Activated CD4-positive, alpha-beta T cell treated with anti-CD3 and anti-CD28 coated beads, Interleukin-2, amount 50 U/mL, for 1 hour (primary cell): ENCODE results near the gene TMEM200B.
"Not testable (repeated sequence)": the region's sequence is repeated elsewhere in the genome, so short reads cannot be mapped to it uniquely, and the experiment has no call there.

Experiments used
- DNase-seq: peaks from one replicate; pipeline ENCODE4 v3.0.0-alpha.2; 2020

TMEM200B gene

DNA sequence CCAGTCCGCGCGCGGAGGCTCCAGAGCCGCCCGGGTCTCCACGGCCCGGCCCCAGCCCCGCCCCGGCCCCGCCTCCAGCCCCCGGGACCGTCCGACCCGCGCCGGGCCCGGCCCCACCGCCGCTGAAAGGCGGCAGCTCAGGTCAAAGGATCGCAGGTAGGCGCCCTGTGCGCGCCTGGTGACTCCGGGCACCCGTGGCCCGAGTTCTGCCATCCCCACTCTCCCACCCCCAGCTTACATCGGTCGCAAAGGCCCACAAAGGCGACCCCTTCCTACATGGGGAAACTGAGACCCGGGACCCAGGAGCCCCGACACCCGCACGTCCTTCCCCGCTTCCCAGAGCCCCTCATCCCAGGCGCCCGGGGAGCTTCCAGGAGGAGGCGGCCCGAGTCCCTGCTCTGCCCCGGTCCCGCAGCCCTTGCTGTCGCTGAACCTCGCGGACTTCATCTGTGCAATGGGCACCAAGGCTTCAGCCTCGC lies at the start of gene TMEM200B:
Gene TMEM200B, minus strand, starts transcription at position 17 of the 479 bp plus-strand sequence. CDS start 2,075 bp downstream, outside the sequence.
- DNase-seq, result no peak

DNA sequence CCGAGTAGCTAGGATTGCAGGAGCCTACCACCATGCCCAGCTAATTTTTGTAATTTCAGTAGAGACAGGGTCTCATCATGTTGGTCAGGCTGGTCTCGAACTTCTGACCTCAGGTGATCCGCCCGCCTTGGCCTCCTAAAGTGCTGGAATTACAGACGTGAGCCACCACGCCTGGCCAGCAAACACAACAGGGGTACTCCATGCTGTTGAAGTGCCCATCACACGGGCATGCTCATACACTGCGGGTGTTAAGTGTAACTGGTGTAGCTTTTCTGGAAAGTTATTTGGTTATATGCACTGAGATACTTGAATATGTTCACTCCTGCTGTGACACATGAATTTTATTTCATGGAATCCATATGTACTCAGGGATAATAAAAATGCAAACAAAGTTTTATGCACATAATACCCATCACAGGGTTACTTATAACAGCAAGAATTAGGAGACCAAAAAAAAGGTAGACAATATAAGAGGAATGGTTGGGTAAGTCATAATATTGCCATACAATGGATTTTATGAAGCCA lies 48.8 kb upstream of the TMEM200B start:
- DNase-seq, result no peak

DNA sequence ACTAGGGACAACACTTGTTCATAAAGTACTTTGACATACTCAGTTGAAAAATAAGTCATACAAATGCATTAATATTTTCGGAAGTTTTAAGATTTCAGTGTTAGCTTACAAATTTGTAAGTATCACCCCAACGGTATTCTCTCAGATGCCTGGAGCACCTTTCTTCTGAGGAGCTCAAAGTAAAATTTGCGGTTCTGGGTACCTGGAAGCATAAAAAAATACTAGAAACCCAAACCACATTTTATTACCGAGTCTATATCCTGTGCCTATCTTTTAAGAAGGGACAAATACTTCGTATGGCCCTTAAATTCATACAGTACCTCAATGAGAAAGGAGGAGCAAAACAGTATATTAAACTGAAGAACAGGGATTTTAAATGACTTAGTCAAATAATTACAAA lies 47.8 kb upstream of the TMEM200B start:
- DNase-seq, result no peak

DNA sequence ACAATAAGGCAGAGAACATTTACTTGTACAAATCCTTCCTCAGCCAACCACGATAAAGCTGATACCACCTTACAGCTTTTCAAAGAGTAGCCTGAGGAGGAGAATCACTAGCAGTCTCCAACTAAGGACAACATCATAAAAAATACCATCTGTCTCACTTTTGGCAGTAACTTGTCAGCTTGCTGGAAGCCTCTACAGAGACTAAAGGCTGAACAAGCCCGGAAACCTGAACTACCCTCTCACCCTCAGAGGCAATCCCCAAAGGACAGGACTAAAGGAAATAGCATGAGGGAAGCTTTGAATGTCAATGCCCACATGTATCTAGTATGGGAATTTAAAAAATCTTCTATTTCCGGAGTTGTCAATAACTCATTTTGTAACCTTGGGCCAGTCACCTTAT lies 47.4 kb upstream of the TMEM200B start:
- no peak for DNase-seq

DNA sequence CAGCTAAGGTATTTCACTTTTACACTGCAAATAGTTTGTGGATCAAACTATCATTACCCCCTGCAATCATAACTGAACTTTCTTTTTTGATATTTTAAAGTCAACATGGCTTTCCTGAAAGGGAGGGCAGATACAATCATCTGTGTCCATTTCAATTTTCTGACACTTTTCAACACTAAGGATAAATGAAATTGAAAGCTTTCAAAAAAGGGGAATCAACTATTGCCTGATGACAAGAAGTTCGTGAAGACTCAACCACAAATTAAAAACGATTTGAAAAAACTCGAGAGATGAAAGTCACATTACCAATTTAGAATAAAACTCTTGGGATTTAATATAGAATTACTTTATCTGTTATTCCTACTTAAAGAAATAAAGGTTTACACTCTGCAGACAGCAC lies 46.3 kb upstream of the TMEM200B start:
- DNase-seq, result no peak

DNA sequence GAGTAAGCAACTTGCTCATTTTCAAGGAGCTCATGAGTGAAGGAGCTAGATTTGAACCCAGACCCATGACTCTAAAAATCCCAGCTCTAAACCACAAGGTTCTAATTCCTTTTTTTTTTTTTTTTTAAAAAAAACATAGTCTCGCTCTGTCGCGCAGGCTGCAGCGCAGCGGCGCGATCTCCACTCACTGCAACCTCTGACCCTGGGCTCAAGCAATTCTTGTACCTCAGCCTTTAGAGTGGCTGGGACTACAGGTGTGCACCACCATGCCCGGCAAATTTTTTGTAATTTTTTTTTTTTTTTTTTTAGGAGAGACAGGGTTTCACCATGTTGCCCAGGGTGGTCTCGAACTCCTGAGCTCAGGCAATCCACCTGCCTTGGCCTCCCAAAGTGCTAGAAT lies 44.2 kb upstream of the TMEM200B start:
- DNase-seq, result no peak

DNA sequence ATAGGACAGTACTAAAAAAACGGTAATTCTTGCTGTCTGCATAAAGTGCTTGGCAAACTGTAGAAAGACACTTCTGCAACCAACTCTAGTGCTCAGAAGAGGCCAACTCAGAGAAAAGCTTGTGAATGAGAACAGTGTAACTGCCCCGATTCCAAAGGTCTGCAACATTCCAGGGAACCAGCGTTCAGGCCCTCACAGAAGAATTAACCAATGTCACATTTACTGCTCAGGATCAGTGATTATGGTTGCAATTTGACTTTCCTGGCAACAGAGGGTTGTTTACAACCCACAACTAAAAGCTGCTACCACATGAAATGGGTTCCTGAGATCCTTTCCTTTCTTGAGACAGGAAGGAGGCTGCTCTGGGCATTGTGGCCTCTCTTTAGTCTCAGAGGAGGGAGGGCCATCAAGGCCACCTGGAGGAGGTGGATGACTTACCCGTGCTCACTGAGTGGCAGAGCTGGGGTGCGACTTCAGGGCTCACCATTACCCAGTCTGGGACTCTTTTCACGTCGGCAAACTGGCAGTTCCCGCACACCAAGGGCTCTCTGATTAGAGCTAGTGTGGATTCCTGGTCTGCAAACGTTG lies 42.7 kb upstream of the TMEM200B start:
- DNase-seq, result no peak

DNA sequence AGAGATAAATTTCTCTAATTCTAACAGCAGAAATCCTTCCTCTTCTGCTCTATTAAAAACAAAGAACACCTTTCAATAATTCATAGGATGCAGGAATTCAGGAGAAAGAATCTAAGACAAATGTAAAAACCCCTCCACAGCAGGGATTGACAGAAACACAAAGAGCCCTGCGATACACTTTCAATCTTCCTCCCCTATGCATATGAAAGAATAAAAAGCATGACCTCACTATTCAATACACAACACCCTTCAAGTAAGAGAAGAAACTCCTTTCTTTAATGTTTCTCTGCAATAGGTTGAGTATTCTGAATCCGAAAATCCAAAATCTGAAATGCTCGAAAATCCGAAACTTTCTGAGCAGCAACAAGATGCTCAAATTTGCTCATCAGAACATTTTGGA lies 40.9 kb upstream of the TMEM200B start:
- no peak for DNase-seq

DNA sequence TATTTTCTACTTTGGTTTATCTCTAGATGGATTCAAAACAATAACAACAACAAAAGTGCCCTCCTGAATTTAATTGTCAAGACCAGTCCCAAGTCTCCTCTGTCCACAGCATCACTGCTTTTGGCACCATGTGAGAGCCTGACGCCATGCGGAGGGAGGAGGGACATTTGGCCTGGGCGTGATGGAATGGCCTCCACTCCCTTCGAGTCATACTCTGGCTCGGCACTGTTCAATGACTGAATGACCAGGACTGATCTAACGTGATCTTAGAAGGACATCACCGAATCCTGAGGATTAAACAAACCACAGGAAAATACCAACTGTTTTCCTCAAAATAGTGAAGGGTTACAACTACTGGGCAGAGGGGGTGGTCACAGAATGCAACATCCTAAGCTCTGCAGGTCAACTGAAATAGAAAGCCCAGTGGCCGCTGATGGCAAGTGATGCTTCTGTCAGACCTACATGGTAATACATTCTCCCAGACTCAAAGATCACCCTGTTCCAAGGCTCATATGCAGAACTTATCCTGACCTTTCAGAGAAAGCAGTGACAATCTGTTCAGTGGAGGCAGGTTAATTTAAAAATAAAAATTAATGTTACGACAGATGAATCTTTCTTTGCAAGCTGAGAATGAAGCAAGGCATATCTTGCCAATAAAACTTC lies 38.9 kb upstream of the TMEM200B start:
- no peak for DNase-seq

DNA sequence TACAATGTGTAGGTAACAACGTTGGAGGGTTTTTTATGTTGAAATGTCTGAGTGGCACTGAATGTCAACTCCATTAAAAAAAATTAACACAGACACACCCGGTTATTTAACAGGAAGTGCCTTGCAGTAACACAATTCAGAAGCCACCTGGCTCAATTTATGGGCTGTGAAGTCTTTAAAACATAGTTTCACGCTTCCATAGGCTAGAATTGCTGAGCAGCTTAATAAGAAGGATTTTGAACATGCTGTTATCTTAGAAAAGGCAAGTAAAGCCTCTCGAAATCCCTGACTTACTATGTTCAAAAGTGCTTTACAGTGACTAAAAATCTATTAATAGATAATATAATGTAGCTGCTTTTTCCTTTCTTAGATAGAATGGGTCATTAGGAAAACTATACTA lies 38.3 kb upstream of the TMEM200B start:
- no peak for DNase-seq

DNA sequence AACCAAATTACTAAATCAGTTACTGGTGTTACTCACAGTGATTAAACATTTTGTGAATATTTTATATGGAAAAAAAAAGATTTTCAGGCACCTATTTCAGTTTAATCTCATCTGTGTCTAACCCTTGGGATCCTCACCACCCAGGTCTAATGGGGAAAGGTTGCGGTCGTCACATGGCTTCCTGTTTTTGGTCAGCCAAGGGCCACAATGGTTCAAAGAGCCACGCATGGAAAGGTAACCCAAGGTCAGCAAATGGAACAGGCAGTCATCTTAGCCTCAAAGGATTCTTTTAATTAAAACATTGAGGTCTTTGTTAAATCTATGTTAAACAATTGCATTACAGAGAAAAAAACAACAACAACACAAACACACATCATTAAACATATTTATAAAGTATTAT lies 36.1 kb upstream of the TMEM200B start:
- DNase-seq, result no peak

DNA sequence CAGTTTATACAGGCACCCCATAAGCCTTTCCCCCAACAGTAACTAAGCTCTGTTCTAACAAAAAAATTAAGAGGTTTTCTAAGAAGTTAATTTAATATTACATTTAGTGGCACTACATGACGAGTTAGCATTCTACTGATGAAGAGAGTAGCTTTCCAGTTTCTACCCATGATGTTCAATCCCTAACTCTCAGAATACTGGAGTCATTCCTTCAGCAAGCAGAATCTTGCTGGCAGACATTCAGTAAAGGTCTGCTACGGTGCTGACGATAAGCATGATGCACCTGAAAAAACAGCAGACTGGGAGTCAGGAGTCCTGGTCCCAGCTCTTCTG lies 33.5 kb upstream of the TMEM200B start:
- DNase-seq, result no peak

DNA sequence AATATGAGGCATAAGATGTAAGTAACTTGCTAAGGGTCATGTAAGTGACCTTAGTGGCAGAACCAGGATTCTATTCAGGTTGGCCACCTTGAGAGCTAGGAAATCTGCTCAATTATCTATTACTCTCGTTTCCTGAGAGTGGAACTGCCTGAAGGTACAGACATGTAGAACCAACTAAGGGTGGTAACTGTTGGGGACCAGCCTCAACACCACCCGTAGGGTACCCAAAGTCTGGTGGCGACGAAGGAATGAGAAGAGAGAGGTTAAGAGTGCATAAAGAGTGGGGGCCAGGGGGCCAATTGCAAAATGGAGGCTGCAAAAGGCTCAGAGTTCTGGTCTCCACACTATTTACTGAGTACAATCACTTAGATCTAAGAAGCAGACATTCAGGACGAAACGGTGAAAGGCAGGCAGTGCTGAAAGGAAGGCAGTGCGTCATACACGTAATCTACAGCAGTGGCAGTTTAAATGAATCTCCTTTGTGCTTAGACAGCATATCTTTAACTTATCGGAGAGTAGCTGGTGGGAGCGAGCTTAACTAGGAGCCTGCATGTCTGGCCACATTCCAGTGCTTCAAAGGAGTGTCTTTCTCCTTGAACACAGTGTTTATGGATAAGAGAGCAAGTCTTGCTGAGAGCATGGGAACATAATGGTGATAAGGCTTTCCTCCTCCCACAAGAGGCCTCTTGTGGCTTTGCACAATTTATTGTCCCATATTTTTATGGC lies 33.0 kb upstream of the TMEM200B start:
- no peak for DNase-seq

DNA sequence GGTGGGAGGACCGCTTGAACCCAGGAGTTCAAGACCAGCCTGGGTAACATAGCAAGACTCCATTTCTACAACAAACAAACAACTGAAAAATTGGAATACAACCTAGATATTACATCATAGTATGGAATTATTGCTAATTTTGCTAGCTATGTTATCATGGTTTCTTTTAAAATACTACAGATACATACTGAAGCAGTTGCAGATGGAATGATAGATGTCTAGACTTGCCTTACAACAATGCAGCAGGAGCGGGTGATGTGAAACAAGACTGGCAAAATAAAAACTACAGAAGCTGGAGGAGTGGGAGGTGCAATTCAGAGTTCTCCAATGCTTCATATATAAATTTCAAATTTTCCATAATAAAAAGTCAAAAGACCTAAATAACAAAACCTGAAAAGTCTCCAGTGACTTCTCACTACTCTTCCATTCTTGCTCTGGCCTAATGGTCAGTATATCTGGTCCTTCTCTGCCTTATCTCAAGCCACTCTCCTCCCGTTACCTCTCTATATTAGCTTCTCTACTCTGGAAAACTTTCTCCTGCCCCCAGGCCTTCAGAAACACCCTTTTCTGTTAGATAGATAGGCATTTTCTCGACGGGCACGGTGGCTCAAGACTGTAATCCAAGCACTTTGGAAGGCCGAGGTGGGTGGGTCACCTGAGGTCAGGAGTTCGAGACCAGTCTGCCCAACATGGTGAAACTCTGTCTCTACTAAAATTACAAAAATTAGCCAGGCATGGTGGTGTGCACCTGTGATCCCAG lies 28.5 kb upstream of the TMEM200B start:
- DNase-seq, result no peak

DNA sequence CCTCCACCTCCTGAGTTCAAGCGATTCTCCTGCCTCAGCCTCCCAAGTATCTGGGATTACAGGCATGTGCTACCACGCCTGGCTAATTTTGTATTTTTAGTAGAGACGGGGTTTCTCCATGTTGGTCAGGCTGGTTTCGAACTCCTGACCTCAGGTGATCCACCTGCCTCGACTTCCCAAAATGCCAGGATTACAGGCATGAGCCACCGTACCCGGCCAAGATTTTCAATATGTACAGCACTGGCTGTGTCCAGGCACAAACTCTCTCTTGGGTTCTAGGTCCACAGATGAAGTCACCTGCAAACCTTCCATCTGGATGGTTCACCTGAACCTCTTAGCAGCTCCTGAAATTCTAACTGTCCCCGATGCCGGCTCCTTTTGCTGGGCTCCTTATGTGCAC lies 26.6 kb upstream of the TMEM200B start:
- DNase-seq, result not testable (repeated sequence)

DNA sequence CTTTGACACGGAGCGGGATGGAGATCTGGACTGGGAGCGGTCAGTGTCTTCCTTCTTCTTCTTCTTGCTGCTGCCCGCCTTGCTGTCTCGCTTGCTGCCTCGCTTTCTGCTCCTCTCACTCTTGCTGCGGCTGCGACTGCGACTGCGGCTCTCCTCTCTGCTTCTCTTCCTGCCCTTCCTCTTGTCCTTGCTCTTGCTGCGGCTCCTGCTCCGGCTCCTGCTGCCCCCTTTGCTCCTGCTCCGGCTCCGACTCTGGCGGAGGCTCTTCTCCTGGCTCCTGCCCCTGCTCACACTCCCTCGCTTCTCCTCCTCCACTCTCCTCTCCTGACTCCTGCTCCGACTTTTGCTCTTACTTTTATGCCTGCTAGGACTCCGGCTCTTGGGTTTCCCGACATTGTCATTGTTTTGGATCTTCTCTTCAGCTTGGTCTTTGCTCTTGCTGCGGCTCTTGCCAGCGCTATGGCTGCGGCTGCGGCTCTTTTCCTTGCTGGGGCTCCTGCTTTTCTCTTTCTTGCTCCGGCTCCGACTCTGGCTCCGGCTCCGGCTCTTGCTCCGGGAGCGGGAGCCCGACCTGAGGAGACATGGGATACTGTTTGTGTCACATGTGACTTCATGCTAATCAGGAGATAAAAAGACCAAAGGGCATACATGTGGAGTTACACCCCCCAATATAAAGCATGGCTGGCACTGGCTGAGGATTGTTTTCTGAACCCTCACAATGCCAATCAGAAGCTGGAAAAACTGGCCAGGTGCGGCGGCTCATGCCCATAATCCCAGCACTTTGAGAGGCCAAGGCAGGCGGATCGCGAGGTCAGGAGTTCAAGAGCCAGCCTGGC lies 25.2 kb upstream of the TMEM200B start:
- DNase-seq, result no peak

DNA sequence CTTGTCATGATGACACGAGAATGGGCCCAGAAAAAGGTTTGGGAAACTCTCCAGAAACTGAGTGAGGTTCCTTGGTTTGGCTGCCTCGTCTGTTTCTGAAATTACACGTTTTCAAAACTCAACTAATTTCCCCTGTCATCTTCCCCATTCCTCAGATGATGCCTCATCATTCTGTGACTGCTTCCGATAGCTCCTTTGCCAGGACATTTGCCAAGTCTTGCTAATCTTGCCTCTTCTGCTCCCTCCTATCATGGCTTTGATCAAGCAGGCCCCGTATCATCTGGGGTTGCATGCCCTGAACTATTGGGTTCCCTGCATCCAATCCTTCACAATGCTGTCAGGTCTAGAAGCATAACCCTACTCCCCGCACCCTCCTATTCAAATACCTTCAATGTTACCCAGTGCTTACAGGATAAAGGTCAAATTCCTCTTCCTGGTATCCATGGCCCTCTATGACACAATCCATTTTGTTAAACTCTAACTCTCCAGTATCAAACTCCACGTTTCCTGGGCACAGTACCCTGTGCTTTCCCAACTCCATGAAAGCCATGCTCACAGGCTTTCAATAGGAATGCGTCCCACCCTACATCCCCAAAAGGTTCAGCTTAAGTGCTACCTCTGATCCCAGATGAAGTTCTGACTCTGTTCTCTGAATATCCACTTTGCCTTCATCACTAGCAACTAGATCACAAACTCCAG lies 22.2 kb upstream of the TMEM200B start:
- DNase-seq, result no peak

DNA sequence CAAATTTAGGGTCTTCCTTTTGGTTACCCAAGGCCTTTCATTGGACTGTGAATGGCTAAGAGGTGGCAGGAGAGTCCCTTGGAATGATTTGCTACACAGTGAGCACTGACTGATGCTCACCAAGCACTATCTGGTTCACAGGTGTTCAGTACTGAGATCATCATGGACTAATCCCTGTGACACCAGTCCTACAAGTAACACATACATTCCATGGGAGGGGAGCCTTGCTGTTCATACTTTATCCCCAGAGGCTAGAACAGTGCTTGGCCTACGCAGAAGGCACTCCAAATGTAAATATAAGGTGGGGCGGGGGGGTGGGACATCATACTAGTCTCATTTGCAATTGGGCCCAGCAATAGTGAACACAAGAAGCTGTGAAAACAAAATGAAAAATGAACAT lies 20.5 kb upstream of the TMEM200B start:
- no peak for DNase-seq

DNA sequence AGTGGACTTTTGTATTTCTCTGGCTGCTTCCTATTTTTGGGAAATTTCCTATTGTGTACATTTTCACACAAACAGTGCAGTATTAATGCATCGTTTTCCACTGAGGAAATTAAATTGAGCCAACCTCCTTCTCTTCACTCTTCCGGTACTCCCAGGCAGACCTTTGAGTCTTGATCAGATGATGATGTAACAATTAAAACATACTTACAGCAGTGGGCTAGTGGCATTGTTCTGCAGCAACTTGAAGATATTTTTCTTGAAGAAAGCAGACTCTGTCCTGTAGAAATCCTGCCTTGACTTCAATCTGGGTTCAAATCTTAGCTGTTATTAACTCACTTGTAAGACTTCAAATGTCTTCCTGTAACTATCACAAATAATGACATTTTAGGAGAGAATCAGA lies 19.0 kb upstream of the TMEM200B start:
- no peak for DNase-seq

DNA sequence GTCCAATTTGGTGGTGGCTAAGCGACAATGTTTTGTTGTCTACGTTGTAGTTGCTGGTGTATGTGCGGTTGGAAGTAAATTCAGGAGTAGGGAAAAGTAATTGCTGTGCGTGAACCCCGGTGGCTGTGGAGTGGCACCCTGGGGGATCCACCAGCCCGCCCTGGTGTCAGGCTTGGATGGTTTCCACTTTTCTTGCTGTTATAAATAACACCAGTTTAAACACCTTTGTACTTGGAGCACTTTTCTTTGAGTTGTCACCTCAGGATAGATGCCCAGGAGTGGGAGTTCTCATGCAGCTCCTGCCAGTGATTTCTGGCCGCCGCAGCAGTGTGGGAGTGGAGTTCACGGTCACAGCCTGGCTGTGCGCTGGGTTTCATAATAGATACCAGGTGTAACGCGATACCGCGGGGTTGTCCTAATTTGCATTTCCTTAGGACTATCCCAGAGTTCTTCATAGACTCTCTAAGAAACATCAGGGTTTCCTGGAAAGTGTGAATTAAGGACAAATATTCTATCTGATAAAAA lies 12.8 kb upstream of the TMEM200B start:
- no peak for DNase-seq

DNA sequence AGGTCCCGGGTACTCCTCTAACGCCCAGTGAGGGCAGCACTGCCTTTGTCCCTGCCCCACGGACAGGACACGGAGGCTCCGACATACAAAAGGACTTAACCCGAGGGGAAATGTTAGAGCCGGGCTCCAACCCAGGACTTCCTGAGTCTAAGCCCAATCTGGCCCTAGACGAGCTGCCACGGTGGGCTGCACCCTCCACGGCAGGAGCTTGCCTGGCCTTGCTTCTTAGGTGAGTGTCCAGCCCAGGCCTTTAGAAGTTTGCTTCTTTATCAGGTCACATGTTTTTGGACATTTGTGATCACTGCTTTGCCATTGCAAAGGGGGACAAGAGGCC lies 11.0 kb upstream of the TMEM200B start:
- no peak for DNase-seq
